Kidney capillary endothelial cell (primary cell): ENCODE measurements around the gene COX17.
"Not testable (repeated sequence)": the region's sequence is repeated elsewhere in the genome, so short reads cannot be mapped to it uniquely, and the experiment has no call there.

Experiments
- DNase-seq: peaks from one replicate; pipeline ENCODE4 v3.0.0-alpha.2; 2018; ENCODE audit warnings: low spot score

COX17 gene

DNA sequence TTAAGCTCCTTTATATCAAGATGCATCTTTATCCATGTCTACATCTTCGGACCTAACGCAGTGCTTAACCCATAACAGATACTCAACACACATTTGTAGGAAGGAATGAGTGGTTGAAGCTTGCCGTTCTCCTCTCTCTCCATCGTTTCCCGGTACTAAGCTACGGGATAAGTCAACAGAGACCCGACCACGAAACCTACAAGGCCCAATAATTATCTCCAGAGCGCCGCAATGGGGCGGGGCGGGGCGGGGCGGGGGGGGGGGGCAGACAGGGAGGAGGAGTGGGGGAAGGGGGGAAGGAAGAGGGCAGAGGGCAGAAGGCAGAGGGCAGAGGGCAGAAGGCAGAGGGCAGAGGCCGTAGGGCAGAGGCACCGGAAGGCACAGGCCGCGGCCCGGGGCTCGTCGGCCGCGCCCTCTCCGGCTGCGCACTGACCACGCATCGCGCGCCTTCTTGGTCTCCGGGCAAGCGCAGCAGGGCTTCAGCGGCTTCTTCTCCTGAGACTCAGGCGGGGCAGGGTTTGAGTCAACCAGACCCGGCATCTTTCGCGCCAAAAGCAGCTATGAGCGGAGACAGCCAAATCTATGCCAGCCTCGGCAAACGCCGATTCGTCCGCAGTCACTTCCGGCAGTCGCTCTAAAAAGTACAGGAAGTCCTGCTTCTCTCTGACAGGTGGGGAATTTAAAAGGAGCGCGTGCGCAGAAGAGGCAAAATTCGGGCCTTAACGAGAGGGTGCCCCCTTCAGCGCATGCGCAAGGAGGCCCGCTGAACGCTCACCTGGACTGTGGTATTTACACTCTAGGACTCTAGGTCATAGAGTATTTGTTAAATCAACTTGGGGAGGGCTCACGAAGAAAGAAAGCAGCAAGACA, at the start of gene COX17:
COX17 (minus strand) TSS at position 636 of the 870 bp plus-strand sequence; CDS start at position 540, 96 bp downstream.
- DNase-seq: peak; percentile 93

DNA sequence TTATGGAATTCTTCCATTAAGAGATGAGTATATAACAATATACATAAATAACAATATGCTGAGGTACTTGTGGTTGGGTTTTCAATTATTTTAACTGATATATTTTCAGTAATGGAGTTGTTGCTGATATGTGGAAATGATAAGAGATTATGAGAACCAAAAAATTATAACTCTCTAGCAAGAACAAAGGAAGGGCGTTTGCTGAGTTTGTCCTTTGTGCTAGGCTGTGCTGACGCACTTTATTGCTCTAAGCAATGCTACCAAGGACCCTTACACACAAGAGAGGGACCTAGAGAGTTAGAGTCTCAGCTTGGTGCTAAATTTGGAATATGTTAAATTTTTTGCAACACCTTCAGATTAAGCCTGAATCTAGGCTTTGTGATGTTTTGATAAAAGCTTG, 49.7 kb upstream of the COX17 start:
- DNase-seq: no peak

DNA sequence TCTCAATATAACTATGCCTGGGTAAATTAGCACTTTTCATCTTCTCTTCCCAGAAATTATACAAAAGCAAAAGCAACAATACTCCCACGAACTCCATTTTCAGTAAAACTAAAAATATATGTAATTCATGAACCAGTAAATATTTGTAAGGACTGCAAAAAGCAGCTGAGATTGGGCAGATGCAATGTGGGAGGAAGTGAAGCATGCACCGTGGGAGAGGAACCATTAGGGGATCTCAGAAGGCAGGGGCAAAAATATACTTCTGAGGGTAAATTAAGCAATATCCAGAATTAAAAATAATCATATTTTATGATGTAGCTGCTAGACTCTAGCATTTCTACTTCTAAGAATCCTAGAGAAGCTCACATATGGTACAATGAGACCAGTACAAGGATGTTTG, 45.8 kb upstream of the COX17 start:
- DNase-seq: no peak

DNA sequence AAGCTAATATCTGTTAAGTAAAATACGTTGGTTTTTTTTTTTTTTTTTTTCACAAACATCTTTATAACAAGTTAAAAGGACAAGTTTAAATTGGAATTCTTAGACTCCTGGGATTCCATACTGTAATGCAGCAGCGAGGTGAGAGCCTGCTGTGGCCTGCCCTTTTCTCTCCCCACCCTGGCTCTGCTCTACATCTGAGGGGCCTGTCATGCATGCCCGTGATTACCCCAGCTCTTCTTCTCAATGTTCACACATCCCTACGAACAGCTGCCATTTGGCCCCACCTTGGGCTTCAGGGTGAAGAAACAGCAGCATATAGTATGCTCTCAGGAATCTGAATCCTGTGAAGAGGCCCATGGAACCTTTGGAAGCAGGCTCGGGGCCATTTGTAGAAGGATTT, 40.3 kb upstream of the COX17 start:
- no peak for DNase-seq

DNA sequence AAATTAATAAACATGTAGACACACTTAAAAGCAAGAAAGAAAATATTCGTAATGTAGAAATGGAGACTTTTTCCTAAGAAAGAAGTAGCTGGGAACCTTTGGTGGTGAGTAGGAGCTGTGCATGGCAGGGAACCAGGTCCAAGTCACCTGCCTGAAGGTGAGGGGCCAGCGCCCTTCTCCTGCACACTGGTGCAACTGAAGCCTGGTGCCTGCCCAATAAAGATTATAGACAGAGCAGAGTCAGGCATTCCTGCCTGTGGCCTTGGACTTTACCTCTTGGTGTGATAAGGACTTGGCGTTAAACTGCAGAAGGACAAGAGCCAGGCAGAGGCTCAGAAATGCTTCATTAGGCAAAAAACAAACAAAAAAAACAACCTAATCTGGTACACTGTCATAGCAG, 39.8 kb upstream of the COX17 start:
- DNase-seq: no peak

GRCh38 chr3:119715105-119715504, 37.9 kb upstream of the COX17 start:
- DNase-seq: no peak

GRCh38 chr3:119703820-119704531, 26.8 kb upstream of the COX17 start:
- no peak for DNase-seq

- DNase-seq: peak; percentile 75
Measured at GRCh38 chr3:119702530-119703527, 25.6 kb upstream of the COX17 start, which contains the start of gene CFAP91. CFAP91 (plus strand) TSS chr3:119703022; CDS start chr3:119703099, 77 bp downstream.

DNA sequence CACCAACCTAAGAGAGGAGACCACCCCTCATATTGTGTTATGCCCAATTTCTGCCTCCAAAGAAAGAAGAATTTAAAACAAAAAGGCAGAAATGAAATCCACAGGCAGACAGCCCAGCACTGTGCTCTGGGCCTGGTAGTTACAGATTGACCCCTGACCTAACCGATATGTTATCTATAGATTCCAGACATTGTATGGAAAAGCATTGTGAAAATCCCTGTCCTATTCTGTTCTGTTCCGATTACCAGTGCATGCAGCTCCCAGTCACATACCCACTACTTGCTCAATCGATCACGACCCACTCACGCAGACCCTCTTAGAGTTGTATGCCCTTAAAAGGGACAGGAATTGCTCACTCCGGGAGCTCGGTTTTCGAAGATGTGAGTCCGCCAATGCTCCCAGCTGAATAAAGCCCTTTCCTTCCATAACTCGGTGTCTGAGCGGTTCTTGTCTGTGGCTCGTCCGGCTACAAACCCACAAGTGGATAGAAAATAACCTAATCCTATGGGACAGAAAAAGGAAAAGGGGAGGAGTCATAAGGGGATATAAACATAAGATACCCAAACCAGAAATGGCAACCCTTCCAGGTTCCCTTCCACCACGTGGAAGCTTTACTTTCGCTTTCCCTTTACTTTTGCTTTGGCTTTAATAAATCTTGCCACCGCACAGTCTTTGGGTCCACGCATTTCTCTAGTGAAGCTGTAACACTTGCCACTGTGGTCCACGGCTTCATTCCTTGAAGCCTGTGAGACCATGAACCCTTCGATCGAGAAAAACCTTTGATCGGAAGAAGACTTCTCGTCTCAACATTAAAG, 23.9 kb upstream of the COX17 start:
- DNase-seq: no peak

DNA sequence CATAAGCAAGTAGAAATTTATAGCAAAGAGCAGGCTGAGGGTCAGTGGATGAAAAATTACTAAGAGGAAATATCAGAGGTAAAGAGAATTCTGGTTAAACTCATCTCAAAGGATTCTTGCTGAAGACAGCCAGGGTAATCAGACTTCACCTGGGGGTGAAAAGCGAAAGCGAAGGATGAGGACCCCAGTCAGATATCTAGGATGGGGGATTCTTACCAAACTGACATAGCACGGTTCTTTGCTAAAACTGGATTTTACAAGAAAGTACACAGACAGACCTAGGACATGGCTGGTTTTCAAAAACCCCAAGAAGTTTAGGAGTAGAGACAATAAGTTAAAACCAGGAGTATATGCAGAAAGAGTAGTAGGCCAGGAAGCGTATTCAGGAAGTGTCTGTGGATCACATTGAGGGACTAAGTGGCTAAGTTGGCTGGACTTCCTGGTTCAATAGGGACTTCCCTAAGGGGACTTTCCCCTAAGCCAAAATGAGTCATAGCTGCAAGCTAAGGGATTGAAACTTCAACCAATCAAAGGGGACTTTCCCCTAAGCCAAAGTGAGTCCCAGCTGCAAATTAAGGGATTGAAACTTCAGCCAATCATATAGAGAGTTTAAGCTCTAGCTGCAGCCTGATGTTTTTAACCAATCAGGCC, 23.2 kb upstream of the COX17 start:
- peak; percentile 36 for DNase-seq

GRCh38 chr3:119697394-119697793, 20.2 kb upstream of the COX17 start:
- no peak for DNase-seq

DNA sequence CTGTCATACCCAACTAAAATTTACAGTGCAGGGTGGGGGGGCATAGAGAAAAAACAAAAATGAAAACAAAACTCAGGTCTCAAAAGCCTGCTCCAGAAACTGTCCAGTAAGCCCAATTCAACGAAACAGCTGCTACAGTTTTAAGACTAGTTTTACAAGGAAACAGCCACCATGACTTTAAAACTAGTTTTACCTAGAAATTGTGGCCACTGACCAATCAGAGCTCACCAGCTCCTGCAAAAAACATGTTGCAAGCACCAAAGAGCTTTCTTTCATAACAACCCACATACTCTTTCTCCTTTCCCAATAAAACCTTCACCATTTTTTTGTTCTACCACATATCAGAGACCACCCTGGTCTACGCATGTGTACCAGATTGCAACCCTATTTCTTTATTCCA, 18.3 kb upstream of the COX17 start:
- no peak for DNase-seq

- no peak for DNase-seq
Measured at GRCh38 chr3:119690043-119690656, 12.9 kb upstream of the COX17 start.

- DNase-seq: no peak
Measured at GRCh38 chr3:119683421-119683820, 6.2 kb upstream of the COX17 start.

GRCh38 chr3:119681279-119681678, 4.1 kb upstream of the COX17 start:
- DNase-seq: peak; percentile 45

GRCh38 chr3:119679874-119680273, 2.7 kb upstream of the COX17 start:
- no peak for DNase-seq

- not testable (repeated sequence) for DNase-seq
Measured at GRCh38 chr3:119678209-119678608, 1.0 kb upstream of the COX17 start.

DNA sequence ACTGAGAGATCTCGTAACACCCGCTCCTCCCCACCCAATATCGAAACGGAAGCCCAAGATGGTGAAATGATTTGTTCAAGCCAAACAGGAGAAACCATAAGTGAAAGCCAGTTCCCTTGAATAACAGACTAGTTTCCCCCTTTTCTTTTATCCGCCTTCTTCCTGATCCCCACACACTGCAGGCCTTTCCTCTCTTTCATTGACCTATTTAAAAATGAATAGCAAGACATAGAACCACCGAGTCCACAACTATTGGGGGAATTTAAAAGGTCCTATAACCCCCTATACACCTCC, 382 bp upstream of the COX17 start:
- no peak for DNase-seq

GRCh38 chr3:119676020-119676419, 1.2 kb downstream of the COX17 start:
- DNase-seq: no peak

DNA sequence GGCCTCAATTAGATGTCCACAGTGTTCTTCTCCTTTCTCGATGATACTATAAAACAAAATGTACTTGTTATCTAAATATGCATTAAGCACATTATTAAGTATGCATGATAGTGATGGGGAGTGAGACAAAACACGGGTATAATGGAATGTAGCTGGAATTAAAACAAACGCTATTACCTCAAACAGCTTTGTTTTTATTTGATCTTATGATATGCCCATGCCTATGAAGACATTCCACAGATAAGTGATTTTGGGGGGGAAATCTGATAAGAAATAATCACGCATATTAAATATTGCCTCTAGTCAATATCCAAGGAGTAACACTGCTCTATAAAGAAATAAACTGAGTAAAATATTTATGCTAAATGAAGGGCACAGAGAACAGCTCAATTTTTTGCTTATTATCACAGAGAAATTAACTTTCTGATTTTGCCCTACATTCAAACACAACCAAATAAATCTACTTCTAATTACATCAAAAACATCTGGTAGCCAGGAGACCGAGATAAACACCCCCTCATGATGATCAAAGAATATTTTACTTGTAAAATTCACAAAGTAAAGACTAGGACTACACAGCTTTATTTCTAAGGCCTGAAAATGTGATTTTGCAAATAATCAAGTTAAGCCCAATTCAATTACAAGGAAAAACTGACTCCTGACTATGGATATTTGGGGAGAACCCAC, 1.9 kb downstream of the COX17 start:
- DNase-seq: no peak
